Measurements from ENCODE around the gene TENM4. TPM values are rescaled to one million over a fixed set of nuclear protein-coding genes. Genes with fewer than 3 reads are reported as not detected.

The TENM4 gene
- total RNA-seq, 1 donor from 2014 or later: 16.9 TPM

DNA sequence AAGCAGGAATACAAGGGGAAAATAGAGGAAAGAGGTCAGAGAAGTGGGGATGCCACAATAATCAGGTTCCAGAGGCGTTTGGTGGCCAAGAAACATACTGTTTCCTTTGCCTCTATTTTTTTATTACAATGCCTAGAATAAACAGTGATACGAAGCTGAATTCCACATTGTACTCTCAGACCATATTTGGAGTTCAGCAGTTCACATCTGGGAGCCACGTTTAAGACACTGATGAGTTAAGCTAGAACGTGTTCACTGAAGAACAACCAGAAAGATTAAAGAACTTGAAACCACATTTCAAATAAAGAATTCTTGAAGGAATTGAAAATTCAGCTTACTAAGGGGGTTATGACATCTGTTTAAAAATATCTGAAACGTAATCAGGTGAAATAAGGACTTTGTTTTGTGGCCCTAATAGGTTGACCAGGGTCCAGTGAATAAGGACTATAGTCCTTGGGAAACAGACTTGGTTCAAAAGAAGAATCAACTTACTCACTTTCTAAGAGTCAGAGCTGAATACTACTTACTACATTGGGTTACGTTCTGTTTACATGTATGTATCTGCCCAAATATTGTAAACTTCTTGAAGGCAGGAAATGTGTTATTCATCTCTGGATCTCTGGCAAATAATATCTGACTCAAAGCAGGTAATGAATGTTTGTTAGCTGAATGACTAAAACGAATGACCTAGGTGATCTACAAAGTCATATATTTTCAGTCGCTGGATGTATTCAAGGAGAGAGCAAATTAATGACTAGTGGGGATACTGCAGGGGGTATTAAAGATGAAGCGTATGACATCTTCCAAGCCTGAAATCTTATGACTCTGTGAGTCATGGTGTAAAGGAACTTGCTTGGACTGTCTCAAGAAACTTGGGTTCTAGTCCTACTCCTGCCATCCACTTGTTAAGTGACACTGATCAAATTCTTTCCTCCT lies 619.2 kb downstream of the TENM4 start:
- DNase-seq (ENCODE audit: low spot score): no peak

DNA sequence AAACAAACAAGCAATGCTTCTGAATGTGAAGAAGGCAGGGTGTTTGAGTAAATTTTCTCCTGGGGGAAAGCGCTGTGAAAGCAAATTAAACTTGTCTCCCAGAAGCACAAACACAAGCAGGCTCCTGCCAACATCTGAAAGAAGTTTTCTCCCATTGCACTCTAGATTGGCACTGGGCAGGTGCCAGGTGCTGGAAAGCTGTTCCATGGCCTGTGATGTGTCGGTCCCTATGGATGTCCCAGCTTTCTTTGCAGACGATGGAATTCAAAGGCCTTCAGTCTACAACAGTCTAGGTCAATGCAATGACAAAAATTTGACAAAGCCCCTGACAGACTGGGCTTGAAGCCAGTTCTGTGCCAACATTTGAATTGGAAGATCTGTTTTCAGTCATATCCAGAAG lies 620.1 kb downstream of the TENM4 start:
- DNase-seq (ENCODE audit: low spot score): no peak

DNA sequence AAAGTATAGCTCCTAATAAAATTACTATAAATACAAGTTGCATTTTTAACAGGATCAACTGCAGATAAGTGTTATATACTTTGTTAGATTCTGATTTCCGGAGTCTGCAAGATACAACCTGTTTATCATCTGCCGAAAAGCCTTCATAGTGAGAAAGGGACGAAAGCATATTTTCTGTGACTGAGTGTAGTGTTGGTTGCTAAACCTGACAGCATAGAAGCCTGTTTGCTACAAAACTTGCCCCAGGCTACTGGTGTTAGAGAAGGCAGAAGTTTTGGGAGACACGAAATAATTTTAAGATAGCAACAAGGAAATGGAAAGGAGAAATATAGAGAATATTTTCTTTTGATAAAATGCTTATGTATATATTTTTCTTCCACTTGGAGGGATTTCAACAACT lies 622.6 kb downstream of the TENM4 start:
- peak; percentile 37 for DNase-seq (ENCODE audit: low spot score)

DNA sequence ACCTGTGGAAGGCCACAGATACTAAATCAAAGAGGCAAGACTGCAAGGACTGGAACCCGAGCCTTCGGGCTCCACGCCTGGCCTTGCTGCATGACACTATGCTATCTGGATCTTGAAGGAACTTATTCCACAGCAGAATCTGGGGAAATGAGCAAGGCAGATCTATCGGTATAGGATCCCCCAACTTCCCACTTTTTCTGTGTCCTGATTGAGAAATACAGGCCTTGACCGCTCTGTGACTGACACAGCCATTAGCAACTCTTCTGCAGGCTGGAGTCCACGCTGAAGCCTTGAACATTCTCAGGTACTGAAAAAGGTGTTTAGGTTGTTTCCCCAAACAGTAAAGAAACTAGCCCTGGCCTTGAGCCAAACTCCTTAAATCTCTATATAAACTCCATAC lies 625.0 kb downstream of the TENM4 start:
- DNase-seq (ENCODE audit: low spot score): no peak

DNA sequence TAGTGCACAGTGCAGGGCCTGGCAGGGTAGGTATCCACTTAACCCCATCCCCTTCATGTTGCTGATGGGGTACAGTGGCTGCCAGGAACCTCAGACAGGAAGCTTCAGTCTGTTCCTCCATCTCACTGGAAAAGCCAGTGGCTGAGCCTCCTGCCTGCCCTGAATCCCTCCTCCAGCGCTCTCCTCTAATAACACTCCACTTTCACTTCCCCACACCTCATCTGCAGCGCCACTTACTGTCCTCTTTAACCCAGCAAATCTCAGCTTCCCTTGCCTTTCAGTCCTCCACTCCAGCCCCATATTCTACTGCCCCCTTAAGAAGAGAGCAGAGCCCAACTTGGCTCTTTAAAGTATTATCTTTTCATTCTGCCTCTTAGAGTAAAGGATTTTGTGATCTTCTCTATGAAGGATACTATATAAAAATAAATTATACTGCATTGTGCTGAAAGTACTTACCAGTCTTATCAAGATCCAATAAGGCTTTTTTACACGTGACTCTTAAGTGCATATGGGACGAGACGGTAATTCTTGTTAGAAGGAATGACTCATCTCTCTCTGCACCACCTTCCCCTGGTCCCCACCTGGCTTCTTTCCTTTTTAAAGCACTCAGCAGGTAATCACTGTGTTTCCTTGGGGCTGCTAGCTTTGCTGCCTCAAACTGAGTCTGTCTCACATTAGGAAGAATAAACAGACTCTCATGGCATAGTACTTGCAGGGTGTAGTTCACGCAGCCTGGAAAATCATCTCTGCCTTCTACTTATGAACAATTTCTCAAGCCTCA lies 628.1 kb downstream of the TENM4 start:
- DNase-seq (ENCODE audit: low spot score): peak; percentile 60

DNA sequence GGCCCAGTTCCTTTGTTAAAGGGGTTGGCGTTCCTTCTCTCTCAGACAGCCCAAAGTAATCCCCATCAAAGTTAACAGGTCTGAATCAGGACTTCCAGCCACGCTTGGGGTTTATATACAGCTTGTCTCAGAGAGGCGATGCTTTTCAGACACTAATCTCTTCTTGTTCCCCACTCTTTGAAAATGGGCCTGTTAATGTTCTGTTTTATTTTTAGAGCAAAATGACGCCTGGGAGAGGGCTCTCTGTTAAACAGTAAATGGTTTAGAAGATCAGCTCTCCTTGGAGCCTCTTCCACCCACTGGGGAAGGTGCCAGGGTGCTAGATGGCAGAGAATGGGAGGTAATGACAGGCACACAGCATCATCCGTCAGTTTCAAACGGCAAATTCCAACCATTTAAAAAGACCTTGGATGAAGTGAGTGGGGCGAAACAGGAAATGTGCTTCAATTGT lies 630.2 kb downstream of the TENM4 start:
- peak; percentile 85 for DNase-seq (ENCODE audit: low spot score)

DNA sequence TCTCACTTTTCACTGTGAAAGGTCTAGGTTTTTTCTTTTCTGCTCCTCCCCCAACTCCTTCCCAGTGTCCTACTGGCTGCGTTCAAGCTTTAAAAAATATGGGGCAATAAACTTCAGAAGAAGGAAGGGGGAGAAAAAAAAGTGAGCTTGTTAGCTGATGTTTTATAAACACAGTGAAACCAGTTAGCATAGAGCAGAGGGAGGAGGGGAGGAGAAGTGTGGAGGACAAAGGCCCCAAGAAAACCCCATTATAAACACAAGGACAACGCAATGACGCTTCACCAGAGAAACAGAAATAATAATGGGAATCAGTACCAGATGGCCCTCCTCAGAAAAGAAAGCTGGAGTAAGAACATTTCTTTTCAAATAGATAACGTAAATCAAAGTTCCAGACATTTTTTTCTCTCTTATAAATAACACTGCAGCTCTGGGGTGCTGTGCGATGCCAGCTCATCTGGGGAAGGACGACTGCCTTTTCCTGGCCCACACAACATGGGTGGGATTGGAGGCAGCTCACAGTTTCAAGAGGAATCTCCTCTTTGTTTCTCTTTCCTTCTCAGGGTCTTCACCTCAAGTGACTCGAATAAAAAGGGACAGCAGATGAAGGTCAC lies 630.8 kb downstream of the TENM4 start:
- DNase-seq (ENCODE audit: low spot score): peak; percentile 77

DNA sequence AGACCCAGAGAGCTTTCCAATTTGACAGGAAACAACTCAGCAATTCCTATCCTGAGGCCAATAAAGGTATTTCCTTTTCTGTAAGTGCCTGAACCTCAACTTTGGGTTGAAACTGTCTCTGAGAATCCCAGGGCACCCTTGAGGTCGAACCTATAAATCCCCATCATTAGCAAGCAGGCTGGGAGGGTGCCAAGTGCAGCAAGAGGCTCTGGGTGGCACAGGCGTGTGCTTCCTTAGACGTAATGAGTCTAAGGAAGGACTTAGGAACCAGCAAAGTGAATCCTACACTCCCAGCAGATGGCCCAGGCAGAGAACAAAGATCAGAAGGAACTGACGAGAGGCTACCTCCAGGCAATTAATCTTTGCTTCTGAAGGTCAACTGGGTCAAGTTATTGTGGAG lies 631.9 kb downstream of the TENM4 start:
- peak; percentile 59 for DNase-seq (ENCODE audit: low spot score)

DNA sequence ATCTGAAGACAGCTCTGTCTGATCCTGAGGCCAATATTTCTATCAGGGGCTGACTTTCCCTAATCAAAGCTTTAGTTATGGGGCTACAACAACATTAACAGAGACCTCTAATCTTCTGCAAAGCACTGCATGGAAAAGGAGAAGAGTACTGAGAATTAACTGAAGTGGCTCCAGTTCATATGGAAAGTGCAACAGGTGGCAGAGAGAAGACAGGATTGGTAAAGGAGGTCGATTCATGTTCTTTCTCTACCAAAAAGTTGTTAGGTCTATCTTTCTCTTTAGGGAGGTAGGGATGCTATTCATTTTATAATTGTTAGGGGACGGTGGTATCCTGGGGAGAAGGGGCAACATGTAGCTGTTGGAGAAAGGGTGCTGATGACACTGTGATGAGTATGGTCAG lies 633.5 kb downstream of the TENM4 start:
- DNase-seq (ENCODE audit: low spot score): no peak

DNA sequence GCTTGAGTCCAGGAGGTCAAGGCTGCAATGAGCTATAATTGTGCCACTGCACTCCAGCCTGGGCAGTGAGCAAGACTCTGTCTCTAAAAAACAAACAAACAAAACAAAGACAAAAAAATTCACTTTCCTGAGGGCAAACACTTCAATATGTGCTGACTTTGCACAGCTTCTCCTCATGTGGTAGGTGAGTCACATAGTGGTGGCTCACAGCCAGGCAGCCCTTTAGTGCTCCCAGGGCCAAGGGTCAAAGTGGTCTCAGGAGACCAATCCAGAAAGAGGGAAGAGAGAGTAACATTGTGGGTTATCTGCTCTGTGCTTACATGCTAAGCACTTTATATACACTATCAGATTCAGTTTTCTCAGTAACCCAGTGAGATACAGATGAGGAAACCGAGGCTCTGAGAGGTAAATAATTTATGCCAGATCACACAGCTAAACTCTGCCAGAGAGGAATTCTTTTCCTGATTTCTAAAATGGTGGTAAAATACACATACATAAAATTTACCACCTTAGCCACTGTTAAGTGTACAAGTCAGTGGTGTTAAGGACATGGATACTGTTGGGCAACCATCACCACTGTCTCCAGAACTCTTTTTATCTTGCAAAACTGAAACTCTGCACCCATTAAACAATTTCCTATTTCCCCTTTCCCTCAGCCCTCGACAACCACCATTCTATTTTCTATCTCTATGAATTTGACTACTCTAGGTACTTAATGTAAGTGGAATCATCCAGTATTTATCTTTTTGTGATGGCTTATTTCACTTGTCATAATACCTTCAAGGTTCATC lies 634.4 kb downstream of the TENM4 start:
- no peak for DNase-seq (ENCODE audit: low spot score)

DNA sequence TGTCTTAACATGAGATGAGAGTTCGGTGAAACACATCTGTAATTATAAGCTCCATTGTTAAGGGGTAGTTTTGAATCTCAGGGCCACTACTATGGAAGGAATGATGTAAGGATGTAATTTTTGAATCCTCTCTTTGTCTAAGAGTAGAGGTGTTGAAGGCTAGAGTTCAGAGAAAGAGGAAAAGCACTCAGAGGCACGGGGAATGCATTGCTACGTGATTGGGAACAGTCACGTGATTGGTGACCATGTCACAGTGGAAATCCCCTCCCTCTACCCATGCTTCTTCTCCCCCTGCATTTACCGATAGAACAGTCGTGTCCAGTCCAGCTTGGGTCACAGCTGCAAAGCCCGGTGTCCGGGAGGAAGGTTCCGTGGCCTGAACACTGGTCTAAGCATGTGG lies 635.8 kb downstream of the TENM4 start:
- DNase-seq (ENCODE audit: low spot score): no peak

DNA sequence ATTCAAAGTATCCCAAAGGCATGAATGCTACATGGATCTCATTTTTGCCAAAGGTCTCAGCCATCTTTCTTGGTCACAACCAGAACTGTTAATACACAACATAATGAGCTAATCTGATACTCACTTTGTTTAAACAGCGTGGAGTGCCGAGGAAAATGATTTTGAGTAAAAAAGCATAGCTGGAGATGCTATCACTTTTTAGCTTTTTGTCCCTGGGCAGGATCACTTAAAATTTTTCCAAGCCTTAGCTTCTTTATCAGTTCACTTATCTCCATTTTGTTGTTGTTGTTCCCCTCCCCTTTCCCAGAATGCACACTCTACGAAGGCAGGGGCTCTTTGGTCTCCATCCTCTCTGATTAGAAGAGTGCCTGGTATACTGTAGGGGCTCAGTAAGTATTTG lies 636.8 kb downstream of the TENM4 start:
- no peak for DNase-seq (ENCODE audit: low spot score)

DNA sequence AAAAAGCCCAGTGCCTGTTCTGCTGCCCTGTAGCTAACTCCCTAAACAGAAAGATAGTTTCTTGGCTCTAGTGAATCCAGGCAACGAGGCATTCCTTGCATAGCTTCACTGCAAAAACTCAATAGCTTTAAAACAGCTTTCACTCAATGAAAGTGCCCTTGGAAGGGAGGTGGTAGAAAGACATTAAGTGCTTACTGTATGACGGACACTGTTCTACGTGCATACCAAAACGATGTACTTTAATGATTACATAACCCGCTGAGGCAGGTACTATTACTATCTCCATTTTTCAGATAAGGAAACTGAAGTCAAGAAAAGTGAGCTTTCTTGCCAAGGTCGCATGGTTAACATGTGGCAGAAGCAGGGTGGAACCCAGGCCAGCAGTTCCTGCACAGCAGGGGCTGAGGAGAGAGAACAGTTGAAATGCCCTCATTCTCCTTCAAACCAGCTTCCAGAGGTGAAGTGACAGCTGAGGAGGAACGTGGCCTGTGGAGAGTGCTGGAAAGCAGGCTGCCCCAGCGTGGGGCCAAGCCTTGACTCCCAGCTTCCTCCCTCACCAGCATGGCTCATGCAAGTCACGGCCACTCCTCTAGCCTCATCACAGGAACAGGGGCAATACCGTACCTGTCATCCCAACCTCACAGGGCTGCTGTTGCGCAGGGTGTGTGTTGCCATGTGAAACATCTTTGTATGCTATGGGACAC lies 638.6 kb downstream of the TENM4 start:
- DNase-seq (ENCODE audit: low spot score): peak; percentile 61

DNA sequence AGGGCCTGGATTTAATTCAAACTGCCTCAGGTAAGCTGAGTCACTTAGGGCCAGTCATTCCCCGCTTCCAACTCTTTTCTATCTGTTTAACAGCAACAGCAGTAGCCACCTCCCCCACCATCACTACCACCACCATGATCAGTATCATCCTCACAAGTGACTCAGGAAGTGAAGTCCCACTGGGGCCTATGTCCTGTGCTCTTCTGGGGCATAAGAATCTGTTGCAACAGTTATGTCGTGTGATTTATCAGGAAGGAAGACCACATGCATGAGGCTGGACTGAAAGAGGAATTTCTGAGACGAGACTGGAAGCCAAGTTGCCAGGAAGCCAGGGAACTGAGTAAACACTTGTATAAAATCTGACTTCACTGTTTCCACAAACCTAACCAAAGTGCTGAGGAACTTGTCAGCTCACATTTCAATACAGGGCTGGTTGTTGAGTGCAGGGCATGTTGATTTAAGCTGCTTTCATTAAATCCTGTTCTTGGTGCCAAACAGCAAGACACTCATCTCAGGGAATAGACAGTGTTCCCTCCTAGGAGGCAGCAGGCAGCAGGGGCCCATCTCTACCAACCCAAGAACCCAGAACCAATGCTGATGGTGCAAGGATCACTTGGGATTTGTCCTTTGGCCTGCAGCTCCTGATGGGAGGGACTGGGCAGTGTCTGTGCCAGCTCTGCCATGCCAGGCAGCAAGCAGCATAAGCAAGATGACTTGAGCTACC lies 639.5 kb downstream of the TENM4 start:
- DNase-seq (ENCODE audit: low spot score): peak; percentile 81

DNA sequence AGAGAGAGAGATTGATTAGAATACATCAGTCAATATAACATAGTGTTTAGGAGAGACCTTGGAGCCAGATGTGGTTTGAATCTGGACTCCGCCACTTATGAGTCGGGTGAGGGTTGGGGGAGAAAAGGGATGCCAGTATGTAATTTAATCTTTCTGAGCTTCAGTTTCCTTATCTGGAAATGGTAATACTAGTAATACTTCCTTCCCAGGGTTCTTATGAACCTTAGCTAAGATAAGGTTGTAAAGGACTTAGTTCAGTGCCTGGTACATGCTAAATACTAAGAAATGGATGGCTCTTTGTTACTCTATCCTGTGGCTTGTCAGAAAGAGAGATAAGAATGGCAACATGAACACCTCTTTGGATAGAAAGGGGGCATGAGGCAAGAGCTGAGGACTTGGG lies 640.1 kb downstream of the TENM4 start:
- DNase-seq (ENCODE audit: low spot score): peak; percentile 29

DNA sequence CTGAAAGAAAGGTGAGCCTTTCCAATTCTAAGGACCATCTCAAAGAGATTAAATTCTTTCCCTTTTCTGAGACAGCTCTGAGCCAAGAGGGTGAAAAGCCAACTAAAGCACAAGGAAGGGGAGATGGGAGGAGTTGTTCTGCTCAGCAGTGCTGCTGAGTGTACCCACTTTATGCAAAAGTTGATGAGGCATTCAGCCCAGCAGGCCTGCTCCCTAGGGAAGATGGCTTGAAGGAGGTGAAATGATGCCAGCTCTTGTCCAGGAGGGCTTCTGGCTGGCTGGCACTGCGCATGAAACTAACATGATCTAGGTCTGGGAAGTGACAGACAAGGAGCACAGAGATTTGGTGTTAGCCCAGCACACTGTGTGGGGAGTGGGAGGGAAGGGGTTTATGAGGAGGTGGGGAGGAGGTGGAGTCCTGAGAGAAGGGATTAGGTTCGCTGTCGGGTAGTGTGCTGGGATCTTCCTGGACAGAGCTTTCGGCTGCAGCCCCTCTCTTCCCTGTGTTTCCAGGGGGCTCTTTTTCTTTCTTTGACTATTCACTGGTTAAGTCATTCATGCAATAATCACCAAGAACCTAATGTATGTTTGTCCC lies 640.6 kb downstream of the TENM4 start:
- DNase-seq (ENCODE audit: low spot score): no peak

DNA sequence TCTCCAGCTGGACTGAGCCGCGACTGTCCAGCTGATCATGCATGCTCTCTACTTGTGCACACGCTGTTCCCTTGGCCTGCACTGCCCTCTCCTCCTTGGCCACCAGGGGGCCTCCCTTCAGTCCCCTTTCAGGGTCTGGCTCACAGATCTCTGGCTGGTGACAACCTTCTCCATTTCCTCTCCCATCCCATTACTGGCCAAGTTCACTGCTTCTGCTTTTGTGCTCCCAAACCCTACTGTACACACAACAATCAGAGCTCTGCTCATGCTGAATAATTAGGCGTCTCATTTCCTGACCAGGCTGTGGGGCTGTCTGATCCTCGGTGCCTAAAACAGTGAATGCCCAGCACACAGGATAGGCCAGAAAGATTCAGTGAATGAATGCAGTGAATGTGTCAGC lies 642.2 kb downstream of the TENM4 start:
- peak; percentile 56 for DNase-seq (ENCODE audit: low spot score)

DNA sequence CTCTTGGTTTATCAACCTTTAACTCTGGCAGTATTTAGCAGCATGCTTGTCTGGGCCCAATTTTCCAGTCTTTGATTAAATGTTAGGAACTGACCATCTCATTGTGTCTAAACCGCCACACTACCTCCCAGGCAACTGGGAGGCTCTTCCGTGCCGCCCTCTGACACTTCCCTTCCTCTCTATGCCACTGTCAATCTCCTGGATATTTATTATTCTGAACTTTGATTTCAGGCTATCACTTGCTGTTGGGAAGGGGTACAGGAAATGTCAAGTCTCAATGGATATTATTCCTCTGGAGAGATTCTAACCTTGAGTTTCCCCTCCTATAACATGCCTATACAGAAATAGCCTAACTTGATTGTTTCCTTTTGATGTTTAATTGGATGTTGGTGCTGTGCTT lies 643.3 kb downstream of the TENM4 start:
- DNase-seq (ENCODE audit: low spot score): no peak

DNA sequence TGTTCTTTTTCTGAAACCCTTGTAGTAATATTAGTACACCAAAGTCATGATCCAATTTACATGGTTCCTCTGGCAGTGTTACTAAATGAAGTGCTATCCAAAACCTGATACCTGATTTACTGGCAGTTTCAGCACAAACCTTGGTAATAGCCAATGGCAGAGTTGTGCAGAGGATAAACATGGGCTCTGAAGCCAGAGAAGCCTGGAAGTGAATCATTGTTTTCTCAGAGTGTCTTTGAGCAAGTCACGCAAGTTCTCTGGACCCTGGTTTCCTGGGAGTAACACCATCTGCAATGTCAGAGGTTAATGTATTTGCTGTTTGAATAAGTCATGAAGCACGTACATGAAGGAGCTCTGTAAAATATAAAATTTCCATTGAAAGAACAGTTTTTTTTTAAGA lies 643.9 kb downstream of the TENM4 start:
- DNase-seq (ENCODE audit: low spot score): no peak

All from umbilical cord (tissue), 2 donors.